C4-2B (cell line): ENCODE measurements around the gene ZPLD1.

ENCODE experiments used
- ZFX ChIP-seq: fragments of 450-650 bp; IDR thresholded peaks from 2 replicates; pipeline ENCODE4 v1.6.1; 2017
- TF ChIP-seq, protein P1 (sequence below): fragments of 450-650 bp; conservative IDR thresholded peaks from 2 replicates; pipeline ENCODE4 v1.5.1; 2017; ENCODE audit warnings: mild to moderate bottlenecking

DNA sequence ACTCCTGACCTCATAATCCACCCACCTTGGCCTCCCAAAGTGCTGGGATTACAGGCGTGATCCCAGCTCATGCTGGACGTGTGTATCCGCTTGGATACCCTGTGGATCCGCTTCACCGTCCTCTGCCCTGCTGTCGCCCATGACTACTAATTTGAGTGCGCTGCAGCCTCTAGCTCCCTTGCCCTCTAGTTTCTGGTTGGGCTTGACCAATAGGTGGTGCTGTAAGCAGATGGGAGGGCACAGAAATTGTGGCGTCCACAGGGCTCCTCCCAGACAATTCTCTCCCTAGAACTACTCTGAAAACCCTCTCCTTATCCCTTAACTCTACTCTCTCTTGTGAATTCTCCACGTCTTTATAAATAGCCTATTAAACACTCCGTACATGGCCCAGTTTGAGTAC is 36.2 kb downstream of the ZPLD1 start:
- TF ChIP-seq, protein P1, sequence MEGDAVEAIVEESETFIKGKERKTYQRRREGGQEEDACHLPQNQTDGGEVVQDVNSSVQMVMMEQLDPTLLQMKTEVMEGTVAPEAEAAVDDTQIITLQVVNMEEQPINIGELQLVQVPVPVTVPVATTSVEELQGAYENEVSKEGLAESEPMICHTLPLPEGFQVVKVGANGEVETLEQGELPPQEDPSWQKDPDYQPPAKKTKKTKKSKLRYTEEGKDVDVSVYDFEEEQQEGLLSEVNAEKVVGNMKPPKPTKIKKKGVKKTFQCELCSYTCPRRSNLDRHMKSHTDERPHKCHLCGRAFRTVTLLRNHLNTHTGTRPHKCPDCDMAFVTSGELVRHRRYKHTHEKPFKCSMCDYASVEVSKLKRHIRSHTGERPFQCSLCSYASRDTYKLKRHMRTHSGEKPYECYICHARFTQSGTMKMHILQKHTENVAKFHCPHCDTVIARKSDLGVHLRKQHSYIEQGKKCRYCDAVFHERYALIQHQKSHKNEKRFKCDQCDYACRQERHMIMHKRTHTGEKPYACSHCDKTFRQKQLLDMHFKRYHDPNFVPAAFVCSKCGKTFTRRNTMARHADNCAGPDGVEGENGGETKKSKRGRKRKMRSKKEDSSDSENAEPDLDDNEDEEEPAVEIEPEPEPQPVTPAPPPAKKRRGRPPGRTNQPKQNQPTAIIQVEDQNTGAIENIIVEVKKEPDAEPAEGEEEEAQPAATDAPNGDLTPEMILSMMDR, result 0 out of 2 replicates have a peak, but pooled peaks have one; percentile 7
- TF ChIP-seq ZFX, result no peak
